Measurements from ENCODE around the gene JAK1. TPM values are rescaled to one million over a fixed set of nuclear protein-coding genes. Genes with fewer than 3 reads are reported as not detected.

JAK1 gene
- total and polyA plus RNA-seq, 3 donors from 2014 or later, result 100 to 142 (median 117) TPM

- Histone ChIP-seq H3K4me1 (no peaks in the 10 kb centered on the region), H3K4me3 (no peak overlapping the region), H3K9me3 (no peaks in the 10 kb centered on the region), H3K36me3 (ENCODE audit: low read depth, missing control alignments) (no peaks in the 10 kb centered on the region), H3K27me3 (no peaks in the 10 kb centered on the region), H3K27ac (peak overlapping the region in 1 of 2 donors; percentile 15)
- TF ChIP-seq CTCF (IDR thresholded peaks at IDR 0.05), result no peak
- no peak for TF ChIP-seq POLR2A (IDR thresholded peaks at IDR 0.05)
- intact Hi-C loops (cut with DNase I; ENCODE audit: low total_unique reads), result no loop called here
- WGBS, 2 donors, result 79 to 80% methylated on average over 14 of the region's 14 CpGs
- DNase-seq, result peak; percentile 27
Measured at GRCh38 chr1:64864018-64864940, 102.1 kb downstream of the JAK1 start.

GRCh38 chr1:64861611-64862010 is 104.7 kb downstream of the JAK1 start:
- Histone ChIP-seq H3K27ac (no peak overlapping the region), H3K27me3 (no peaks in the 10 kb centered on the region), H3K9me3 (no peaks in the 10 kb centered on the region), H3K4me3 (no peak overlapping the region), H3K4me1 (no peaks in the 10 kb centered on the region), H3K36me3 (ENCODE audit: low read depth, missing control alignments) (no peaks in the 10 kb centered on the region)
- WGBS, 2 donors, result 63 to 76% methylated on average over 4 of the region's 4 CpGs
- peak; percentile 47 for DNase-seq
- TF ChIP-seq CTCF (IDR thresholded peaks at IDR 0.05) (no peak), POLR2A (IDR thresholded peaks at IDR 0.05) (no peak)
- intact Hi-C loops (cut with DNase I; ENCODE audit: low total_unique reads), result no loop called here

GRCh38 chr1:64857347-64857746 is 109.0 kb downstream of the JAK1 start:
- Histone ChIP-seq H3K4me1 (no peaks in the 10 kb centered on the region), H3K27ac (no peak overlapping the region), H3K9me3 (no peaks in the 10 kb centered on the region), H3K27me3 (no peaks in the 10 kb centered on the region), H3K36me3 (ENCODE audit: low read depth, missing control alignments) (no peaks in the 10 kb centered on the region), H3K4me3 (no peak overlapping the region)
- intact Hi-C loops (cut with DNase I; ENCODE audit: low total_unique reads), result no loop called here
- 99 to 100% methylated on average over 4 of the region's 4 CpGs for WGBS, 2 donors
- no peak for DNase-seq
- TF ChIP-seq POLR2A (IDR thresholded peaks at IDR 0.05) (no peak), CTCF (IDR thresholded peaks at IDR 0.05) (no peak)

- Histone ChIP-seq H3K27me3 (no peaks in the 10 kb centered on the region), H3K4me3 (no peak overlapping the region), H3K4me1 (no peaks in the 10 kb centered on the region), H3K9me3 (no peaks in the 10 kb centered on the region), H3K27ac (no peak overlapping the region), H3K36me3 (ENCODE audit: low read depth, missing control alignments) (no peaks in the 10 kb centered on the region)
- WGBS, 2 donors, result 73 to 82% methylated on average over 10 of the region's 10 CpGs
- intact Hi-C loops (cut with DNase I; ENCODE audit: low total_unique reads), result no loop called here
- TF ChIP-seq POLR2A (IDR thresholded peaks at IDR 0.05) (no peak), CTCF (IDR thresholded peaks at IDR 0.05) (no peak)
- DNase-seq, result no peak
Measured at GRCh38 chr1:64856553-64856952, 109.8 kb downstream of the JAK1 start.
